HFFc6 (cell line): ENCODE results near the gene FBN1. TPM values are rescaled to one million over a fixed set of nuclear protein-coding genes. Genes with fewer than 3 reads are reported as not detected.

ENCODE experiments used
- DNase-seq: peaks from one replicate; pipeline ENCODE4 v3.0.0-alpha.2; 2018
- H3K27ac Mint-ChIP-seq: 2 replicates; pipeline ENCODE4 v1.8.0; 2020; ENCODE audit warnings: mild to moderate bottlenecking, mixed read lengths
- H3K27me3 Mint-ChIP-seq: 2 replicates; pipeline ENCODE4 v1.8.0; 2021; ENCODE audit warnings: mild to moderate bottlenecking, moderate library complexity, mixed read lengths; ENCODE audit not compliant: insufficient read depth
- H3K36me3 Mint-ChIP-seq: 2 replicates; pipeline ENCODE4 v1.8.0; 2021; ENCODE audit warnings: low read depth, mixed read lengths
- H3K4me1 Mint-ChIP-seq: 2 replicates; pipeline ENCODE4 v1.8.0; 2020; ENCODE audit warnings: low read depth, mixed read lengths
- H3K4me3 Mint-ChIP-seq: 2 replicates; pipeline ENCODE4 v1.8.0; 2020; ENCODE audit warnings: mild to moderate bottlenecking, moderate library complexity, mixed read lengths
- H3K9me3 Mint-ChIP-seq: 2 replicates; pipeline ENCODE4 v1.8.0; 2020; ENCODE audit warnings: mild to moderate bottlenecking, mixed read lengths
- CTCF ChIP-seq: fragments of 200-600 bp; sonication (generic); IDR thresholded peaks from 2 replicates; pipeline ENCODE4 v1.5.0; 2021; ENCODE audit warnings: antibody characterized with exemption, mild to moderate bottlenecking
- total RNA-seq, 6 experiments: library from RNA; stranded (reverse); fragmentation: NEBNext Ultra II Directional; extraction: Animal tissue kit (Norgen Biotek cat#: 25700); gene quantifications; 2 replicates in 1 of 6; 3 replicates in 5 of 6; pipeline ENCODE4 v1.2.3, GENCODE V29; 2021

Gene FBN1
- total RNA-seq, 6 experiments from 2014 or later, result 584 to 754 (median 609) TPM

DNA sequence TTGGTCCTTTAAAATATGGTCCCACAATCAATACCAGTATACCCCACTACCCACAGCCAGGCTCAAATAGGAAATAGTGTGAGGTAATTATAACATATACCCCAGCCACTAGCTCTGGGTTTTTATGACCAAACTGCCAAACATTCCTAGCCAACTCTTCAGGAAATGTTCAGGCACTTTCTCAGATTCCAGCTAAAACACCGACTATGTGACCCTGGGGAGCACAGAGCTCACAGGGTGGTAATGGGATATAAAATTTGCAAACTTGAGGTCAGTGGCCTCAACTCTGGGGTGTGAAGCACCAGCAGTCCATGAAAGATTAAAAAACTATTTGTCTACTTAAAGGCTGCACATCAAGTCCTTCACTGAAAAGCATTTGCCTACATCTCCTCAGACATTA, 12.9 kb downstream of the FBN1 start:
- peaks cover 70% of the 10 kb centered on the region for H3K36me3 Mint-ChIP-seq
- no peak for DNase-seq
- H3K27ac Mint-ChIP-seq, result peak overlapping the region; percentile 64
- peaks cover 100% of the 10 kb centered on the region for H3K4me1 Mint-ChIP-seq
- peak overlapping the region; percentile 46 for H3K4me3 Mint-ChIP-seq
- no peaks in the 10 kb centered on the region for H3K9me3 Mint-ChIP-seq
- H3K27me3 Mint-ChIP-seq, result peaks cover 5% of the 10 kb centered on the region
- no peak for TF ChIP-seq CTCF

- Mint-ChIP-seq H3K4me3 (peak overlapping the region; percentile 43), H3K4me1 (peaks cover 100% of the 10 kb centered on the region), H3K9me3 (no peaks in the 10 kb centered on the region), H3K36me3 (peaks cover 75% of the 10 kb centered on the region), H3K27me3 (peaks cover 8% of the 10 kb centered on the region), H3K27ac (peak overlapping the region; percentile 64)
- no peak for DNase-seq
- no peak for TF ChIP-seq CTCF
These were observed 14.2 kb downstream of the FBN1 start for GRCh38 chr15:48631176-48631770.

DNA sequence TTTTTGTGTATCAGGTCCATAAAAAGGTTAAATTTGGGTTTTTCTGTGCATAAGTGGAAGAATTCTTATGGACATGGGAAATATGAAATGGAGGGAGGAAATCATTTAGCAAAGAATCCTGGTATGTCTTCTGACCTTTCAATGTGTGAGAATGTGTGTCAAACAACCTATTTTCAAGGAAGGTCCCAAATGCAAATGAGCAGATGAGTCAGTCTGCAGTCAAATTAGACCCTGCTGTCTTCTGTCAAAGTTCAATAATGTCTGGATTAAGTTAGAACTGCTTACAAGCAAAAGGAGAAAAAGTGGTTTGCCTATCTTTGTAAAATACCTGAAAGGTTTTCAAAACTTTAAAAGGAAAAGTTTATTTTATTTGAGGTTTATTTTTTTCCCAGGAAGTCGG, 15.3 kb downstream of the FBN1 start:
- Mint-ChIP-seq H3K4me1 (peaks cover 100% of the 10 kb centered on the region), H3K36me3 (peaks cover 75% of the 10 kb centered on the region), H3K27ac (peak overlapping the region; percentile 10), H3K4me3 (0 out of 2 replicates have a peak overlapping the region, but pooled peaks have one; percentile 1), H3K9me3 (no peaks in the 10 kb centered on the region), H3K27me3 (peaks cover 8% of the 10 kb centered on the region)
- no peak for TF ChIP-seq CTCF
- DNase-seq, result no peak

DNA sequence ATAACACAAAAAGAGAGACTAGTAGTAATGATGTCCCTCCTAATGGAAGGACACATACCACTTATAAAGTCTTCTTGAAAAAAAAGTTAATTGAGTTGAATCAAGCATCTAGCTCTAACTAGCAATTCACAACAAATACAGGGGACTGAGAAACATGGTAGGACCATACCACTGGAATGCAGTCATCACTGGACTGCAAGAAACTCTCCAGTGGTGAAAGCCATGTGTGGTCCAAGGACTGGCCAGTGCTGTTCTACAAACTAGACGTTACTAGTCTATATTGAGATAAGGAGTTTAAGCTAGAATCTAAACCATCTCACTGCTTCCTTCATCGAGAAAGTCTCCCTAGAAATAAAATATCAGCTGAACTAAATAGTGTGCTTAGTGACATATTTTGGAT, 16.7 kb downstream of the FBN1 start:
- Mint-ChIP-seq H3K9me3 (no peaks in the 10 kb centered on the region), H3K4me1 (peaks cover 97% of the 10 kb centered on the region), H3K4me3 (peak overlapping the region; percentile 75; the same call in 1 of the 2 replicates), H3K27ac (peak overlapping the region; percentile 91), H3K36me3 (peaks cover 62% of the 10 kb centered on the region), H3K27me3 (peaks cover 6% of the 10 kb centered on the region)
- TF ChIP-seq CTCF, result no peak
- DNase-seq, result no peak

DNA sequence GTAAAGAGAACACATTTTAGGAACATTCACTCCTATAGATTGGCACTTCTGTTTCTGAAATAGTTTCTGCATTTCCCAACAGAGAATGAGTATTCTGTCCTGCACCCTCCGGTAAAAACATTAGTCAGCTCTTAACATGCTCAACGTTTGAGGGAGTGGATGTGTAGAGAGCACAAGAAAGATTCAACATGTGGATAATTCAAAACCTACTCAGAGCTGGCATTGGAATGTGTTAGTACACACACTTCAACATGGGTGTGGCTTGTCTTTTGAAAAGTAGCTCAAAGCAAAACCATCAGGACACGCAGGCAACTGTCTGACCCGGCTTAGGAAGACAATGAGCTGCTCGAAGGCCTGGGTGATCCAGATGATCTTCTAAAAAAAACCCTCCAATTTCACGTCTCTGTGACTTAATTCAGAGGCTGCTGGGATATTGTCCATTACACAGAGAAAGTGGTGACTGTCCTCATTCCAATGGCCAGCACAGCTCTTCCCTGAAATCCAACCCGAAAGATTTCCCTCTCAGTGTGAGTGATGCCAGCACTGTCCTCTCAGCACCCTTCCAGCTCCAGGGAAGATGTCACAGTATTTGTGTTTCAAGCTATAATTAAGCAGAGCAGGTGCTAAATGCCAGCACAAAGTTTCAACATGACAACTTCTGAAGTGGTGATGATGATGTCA, 18.1 kb downstream of the FBN1 start:
- no peak for TF ChIP-seq CTCF
- Mint-ChIP-seq H3K27me3 (peaks cover 6% of the 10 kb centered on the region; the same call in 1 of the 2 replicates), H3K27ac (peak overlapping the region; percentile 91), H3K4me3 (peak overlapping the region; percentile 75), H3K36me3 (peaks cover 55% of the 10 kb centered on the region), H3K4me1 (peaks cover 93% of the 10 kb centered on the region), H3K9me3 (no peaks in the 10 kb centered on the region)
- DNase-seq, result peak; percentile 86
